Choroid plexus epithelial cell (primary cell): ENCODE measurements around the gene PRKRIP1.
A peak's percentile ranks its signal among the peaks of the same experiment; 100 is the strongest.
"Not testable (repeated sequence)": the region's sequence is repeated elsewhere in the genome, so short reads cannot be mapped to it uniquely, and the experiment has no call there.

Experiments
- DNase-seq: peaks from one replicate; pipeline ENCODE4 v3.0.0-alpha.2; 2010; ENCODE audit warnings: low read depth
- H3K4me3 ChIP-seq: 2 replicates; pipeline ENCODE4 v1.5.1; 2011; ENCODE audit warnings: low read depth, mild to moderate bottlenecking, control low read depth, low read length, moderate library complexity
- TF ChIP-seq, protein P1 (sequence below): conservative IDR thresholded peaks from 2 replicates; pipeline ENCODE4 v1.5.1; 2011; ENCODE audit warnings: low read depth, mild to moderate bottlenecking, control low read depth, inconsistent platforms, low read length, moderate library complexity

The PRKRIP1 gene

GRCh38 chr7:102395873-102396709 lies at the start of gene PRKRIP1:
Gene PRKRIP1 (plus strand): TSS chr7:102396363. CDS start chr7:102396412, 49 bp downstream.
- TF ChIP-seq, protein P1, sequence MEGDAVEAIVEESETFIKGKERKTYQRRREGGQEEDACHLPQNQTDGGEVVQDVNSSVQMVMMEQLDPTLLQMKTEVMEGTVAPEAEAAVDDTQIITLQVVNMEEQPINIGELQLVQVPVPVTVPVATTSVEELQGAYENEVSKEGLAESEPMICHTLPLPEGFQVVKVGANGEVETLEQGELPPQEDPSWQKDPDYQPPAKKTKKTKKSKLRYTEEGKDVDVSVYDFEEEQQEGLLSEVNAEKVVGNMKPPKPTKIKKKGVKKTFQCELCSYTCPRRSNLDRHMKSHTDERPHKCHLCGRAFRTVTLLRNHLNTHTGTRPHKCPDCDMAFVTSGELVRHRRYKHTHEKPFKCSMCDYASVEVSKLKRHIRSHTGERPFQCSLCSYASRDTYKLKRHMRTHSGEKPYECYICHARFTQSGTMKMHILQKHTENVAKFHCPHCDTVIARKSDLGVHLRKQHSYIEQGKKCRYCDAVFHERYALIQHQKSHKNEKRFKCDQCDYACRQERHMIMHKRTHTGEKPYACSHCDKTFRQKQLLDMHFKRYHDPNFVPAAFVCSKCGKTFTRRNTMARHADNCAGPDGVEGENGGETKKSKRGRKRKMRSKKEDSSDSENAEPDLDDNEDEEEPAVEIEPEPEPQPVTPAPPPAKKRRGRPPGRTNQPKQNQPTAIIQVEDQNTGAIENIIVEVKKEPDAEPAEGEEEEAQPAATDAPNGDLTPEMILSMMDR = no peak
- DNase-seq = peak; percentile 96
- peak within 1 kb of the TSS; percentile 94 for H3K4me3 ChIP-seq

GRCh38 chr7:102346983-102347382 lies 49.2 kb upstream of the PRKRIP1 start:
- H3K4me3 ChIP-seq, DNase-seq: not testable (repeated sequence)

- DNase-seq, H3K4me3 ChIP-seq: not testable (repeated sequence)
Observed at GRCh38 chr7:102356344-102356743, 39.8 kb upstream of the PRKRIP1 start, which contains the start of gene SPDYE6. Gene SPDYE6 (minus strand): TSS chr7:102356444. CDS start chr7:102356023, 421 bp downstream.

DNA sequence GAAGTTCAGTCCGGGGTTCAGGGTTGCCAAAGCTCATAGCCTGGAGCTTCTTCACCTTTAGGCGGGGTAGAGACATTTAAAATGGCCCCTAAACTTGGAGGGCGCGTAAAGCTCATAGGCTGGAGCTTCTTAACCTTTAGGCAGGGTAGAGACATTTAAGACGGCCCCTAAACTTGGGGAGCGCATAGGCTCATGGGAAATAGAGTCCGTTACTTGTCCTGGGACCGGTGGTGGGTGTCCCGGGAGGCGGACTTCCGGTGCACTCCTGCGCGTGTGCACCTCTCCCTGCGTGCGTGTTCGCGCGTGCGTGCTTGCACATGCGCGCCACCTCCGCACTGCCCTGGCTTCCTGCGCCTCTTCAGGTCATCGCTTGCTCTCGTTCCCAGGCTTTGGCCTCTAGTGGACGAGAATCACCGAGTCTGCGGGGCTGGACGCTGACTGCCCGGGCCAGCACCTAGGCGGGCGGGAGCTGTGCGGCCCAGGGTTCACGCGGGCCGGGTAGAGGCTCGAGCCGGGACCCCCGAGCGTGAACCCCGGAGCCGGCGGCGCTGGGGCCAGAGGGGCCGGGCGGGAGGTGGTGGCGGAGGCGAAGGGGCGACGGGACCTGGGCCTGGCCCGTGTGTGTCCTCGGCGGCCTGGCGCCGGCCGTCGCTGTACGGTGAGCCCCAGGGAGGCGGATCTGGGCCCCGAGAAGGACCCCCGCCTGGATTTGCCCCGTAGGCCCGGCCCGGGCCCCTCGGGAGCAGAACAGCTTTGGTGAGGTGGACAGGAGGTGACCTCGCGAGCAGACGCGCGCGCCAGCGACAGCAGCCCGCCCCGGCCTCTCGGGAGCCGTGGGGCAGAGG lies 32.4 kb upstream of the PRKRIP1 start:
- peak overlapping the region; percentile 74 for H3K4me3 ChIP-seq
- TF ChIP-seq, protein P1 = peak; percentile 19
- peak; percentile 99 for DNase-seq

DNA sequence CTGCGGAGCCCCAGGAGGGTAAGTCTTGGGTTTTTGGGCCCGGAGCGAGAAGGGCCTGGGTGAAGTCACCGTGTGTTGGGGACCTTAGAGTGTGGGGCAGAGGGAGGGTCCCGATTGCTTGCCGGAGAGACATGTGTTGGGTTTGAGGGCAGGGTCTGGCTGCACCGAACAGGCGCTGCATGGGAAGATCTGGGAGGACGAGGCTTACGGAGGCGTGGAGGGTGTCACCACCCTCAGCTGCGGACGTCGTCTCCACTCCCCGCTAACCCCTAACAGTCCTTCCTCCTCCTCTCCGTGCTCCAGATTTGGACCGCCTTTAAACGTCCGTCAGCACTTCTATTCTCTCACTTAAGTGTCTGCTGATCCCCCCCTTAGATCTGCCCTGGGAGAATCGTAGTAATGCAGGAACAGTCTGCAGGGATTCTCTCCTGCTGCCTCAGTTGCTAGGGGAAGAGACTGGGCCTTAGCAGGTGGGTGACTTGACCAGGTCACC lies 31.7 kb upstream of the PRKRIP1 start:
- peak overlapping the region; percentile 74 for H3K4me3 ChIP-seq
- not testable (repeated sequence) for DNase-seq

DNA sequence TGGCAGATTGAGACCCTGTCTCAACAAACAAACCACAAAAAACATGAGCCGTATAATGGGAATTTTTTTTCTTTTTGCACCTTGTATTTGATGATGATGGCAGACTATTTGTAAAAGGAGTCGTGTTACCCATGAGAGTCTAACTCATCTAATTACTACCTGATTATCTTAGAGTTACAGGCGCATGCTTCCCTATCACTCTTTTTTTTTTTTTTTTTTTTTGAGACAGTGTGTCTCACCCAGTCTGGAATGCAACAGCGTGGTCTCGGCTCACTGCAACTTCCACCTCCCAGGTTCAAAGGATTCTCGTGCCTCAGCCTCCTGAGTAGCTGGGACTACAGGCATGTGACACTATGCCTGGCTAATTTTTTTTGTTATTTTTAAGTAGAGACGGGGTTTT lies 30.8 kb upstream of the PRKRIP1 start:
- DNase-seq, H3K4me3 ChIP-seq: not testable (repeated sequence)

DNA sequence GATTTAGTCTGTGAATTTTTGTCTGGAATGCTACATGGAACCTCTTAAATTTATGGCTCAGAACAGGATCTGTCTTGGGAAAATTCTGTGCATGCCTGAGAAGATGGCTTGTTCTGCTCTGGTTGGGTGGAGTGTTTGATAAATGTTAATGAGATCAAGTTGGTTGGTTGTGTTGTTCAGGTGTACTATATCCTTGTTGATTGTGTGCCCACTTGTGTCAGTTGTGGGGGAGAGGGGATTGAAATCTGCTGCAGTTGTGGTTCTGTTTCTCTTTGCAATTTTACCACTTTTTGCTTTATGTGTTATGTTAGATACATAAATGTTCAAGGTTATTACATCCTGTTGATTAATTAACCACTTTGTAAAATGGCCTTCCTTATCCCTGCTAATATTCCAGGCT lies 26.1 kb upstream of the PRKRIP1 start:
- not testable (repeated sequence) for DNase-seq

DNA sequence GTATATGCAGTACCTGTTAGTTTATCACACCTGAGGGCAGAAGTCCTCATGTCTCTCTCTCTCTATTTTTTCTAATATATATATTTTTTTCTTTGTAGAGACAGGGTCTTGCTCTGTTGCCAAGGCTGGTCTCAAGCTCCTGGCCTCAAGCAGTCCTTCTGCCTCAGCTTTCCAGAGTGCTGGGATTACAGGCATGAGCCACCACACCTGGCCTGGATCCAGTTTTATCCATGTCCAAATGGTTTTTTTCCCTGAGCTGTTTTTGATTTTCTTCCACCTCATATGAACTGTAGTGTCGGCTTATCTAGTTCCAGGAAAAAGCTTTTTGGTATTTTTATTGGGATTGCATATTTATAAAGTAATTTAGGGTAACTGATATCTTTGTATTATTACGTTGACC lies 23.4 kb upstream of the PRKRIP1 start:
- H3K4me3 ChIP-seq, DNase-seq: not testable (repeated sequence)

More for the DNA sequence above, 26.1 kb upstream of the PRKRIP1 start:
- H3K4me3 ChIP-seq = not testable (repeated sequence)

GRCh38 chr7:102376964-102377466 lies 19.1 kb upstream of the PRKRIP1 start:
- DNase-seq = no peak
- TF ChIP-seq, protein P1 = no peak

GRCh38 chr7:102380837-102381236 lies 15.3 kb upstream of the PRKRIP1 start:
- H3K4me3 ChIP-seq = not testable (repeated sequence)

More at GRCh38 chr7:102376964-102377466, 19.1 kb upstream of the PRKRIP1 start:
- no peak overlapping the region for H3K4me3 ChIP-seq

GRCh38 chr7:102381696-102382425 lies 14.3 kb upstream of the PRKRIP1 start:
- not testable (repeated sequence) for DNase-seq, H3K4me3 ChIP-seq

More at GRCh38 chr7:102380837-102381236, 15.3 kb upstream of the PRKRIP1 start:
- not testable (repeated sequence) for DNase-seq
